Measurements from ENCODE around the gene TTC28.
"Not testable (repeated sequence)": the region's sequence is repeated elsewhere in the genome, so short reads cannot be mapped to it uniquely, and the experiment has no call there.

TTC28 gene

DNA sequence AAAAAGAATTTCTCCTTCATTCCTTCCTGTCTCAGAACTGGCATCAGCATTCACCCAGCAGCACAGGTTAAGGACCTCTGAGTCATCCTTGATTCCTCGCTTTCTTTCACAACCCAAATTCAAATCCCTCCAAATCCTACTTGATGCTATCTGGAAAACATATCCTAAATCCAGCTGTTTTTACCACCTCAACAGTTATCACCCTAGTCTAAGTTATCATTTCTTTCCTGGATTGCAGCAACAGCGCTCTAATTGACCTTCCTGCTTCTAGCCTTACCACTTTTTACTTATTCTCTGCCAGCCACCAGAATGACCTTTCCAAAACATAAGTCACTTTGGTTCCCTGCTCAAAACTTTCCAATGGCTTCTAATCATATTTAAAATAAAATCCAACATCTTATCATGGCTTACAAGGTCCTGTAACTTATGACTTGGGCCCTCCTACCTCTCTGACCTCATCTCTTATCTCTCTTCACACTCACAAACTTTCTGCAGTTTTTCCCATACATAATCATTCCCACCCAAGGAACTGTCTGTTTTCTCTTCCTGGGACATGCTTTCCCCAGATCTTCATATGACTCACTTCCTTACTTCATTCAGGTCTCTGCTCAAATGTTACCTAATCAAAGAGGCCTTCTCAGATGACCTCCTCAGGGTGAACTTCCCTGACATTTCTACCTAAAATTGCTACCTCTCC is 119.4 kb downstream of the TTC28 start:
- DNase-seq (ENCODE audit: low read depth), result peak; percentile 73

DNA sequence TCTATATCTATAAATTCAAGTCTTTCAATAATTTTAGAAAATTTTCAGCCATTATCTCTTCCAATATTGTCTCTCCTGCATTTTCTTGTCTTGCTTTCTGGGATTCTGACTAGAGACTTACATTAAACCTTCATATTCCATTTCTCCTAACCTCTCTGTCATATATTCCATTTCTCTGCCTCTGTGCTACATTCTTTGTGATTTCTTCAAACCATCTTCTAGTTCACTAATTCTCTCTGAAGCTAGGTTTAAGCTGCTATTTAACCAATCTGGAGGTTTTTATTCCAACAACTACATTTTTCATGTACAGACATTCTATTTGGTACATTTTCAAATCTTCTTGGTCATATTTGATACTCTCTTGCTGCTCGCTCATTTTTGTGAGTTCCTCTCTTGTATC is 122.5 kb downstream of the TTC28 start:
- no peak for DNase-seq (ENCODE audit: low read depth)

DNA sequence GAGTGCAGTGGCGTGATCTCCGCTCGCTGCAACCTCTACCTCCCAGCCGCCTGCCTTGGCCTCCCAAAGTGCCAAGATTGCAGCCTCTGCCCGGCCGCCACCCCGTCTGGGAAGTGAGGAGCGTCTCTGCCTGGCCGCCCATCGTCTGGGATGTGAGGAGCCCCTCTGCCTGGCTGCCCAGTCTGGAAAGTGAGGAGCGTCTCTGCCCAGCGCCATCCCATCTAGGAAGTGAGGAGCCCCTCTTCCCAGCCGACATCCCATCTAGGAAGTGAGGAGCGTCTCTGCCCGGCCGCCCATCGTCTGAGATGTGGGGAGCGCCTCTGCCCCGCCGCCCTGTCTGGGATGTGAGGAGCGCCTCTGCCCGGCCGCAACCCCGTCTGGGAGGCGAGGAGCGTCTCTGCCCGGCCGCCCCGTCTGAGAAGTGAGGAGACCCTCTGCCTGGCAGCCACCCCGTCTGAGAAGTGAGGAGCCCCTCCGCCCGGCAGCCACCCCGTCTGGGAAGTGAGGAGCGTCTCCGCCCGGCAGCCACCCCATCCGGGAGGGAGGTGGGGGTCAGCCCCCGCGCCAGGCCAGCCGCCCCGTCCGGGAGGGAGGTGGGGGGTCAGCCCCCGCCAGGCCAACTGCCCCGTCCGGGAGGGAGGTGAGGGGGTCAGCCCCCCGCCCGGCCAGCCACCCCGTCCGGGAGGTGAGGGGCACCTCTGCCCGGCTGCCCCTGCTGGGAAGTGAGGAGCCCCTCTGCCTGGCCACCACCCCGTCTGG is 126.4 kb downstream of the TTC28 start:
- not testable (repeated sequence) for DNase-seq (ENCODE audit: low read depth)

DNA sequence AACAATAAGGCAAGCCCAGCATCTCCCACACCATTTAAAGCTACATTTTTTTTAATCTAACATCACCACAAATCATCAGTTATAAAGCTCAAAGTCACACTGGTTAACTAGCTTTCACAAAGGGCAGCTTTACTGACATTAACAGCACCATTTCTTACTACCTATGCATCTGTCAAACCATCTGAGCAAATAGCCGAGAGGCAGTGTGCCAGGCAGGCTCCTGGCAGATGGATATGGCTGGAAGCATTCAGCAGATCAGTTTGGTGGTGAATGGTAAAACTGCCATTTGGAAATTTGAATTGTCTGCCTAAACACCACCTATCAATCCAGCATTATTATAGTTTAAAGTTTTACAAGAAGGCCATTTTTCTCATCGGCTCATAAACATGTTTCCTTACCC is 131.2 kb downstream of the TTC28 start:
- no peak for DNase-seq (ENCODE audit: low read depth)

DNA sequence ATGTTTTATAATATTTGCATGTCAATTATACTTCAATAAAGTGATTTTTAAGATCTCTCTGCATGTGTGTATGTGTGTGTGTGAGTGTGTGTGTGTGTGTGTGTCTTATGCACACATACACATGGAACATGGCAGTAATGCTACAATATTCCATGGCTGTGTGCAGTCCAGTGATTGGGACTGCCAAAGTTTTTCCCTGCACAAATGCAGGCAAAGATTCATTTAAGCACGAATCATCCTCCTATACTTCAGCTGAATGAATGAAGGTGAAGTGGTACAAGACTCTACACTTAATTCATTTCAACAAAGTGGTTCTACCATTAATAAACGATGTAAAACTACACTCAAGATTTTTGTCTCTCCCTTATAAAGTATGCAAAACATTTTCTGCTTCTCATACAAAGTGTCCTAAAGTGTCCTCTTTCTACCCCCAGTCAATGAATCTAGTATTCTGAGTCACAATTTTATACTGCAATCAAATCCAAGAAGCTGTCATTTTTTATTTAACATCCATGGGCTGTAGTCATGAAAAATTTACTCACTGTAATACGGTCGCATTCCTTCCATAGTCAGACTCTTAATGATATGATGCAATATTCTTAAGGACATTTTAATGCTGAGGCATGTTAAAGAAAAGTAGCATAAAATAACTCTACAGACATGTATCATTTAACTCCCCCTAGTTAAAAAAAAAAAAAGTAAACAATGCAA is 132.4 kb downstream of the TTC28 start:
- peak; percentile 39 for DNase-seq (ENCODE audit: low read depth)

DNA sequence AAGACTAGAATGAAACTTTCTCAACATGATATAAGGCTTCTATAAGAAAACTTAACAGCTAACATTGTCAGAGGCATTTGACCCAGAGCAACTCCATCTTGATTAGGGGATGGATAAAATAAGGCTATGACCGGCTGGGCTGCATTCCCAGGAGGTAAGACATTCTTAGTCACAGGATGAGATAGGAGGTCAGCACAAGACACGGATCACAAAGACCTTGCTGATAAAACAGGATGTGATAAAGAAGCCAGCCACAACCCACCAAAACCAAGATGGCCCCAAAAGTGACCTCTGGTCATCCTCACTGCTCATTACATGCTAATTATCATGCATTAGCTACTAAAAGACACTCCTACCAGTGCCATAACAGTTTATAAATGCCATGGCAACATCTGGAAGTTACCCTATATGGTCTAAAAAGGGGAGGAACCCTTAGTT is 135.2 kb downstream of the TTC28 start:
- peak; percentile 48 for DNase-seq (ENCODE audit: low read depth)

DNA sequence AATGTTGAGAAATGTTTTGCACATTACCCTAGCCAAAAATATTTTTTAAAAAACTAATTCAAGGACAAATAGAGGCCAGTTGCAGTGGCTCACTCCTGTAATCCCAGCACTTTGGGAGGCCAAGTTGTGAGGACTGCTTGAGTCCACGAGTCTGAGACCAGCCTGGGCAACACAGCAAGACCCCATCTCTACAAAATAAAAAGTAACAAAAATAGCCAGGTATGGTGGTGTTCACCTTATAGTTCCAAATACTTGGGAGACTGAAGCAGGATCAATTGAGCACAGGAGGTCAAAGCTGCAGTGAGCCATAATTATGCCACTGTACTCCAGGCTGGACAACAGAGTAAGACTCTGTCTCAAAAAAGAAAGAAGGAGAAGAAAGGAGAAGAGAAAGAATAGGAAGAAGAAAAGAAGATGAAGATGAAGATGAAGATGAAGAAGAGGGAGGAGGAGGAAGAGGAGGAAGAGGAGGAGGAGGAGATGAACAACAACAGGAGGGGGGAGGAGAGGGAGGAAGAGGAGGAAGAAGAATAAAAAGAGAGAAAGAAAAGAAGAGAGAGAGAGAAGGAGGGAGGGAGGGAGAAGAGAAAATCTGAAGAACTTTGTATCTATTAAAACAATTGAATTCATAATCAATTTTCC is 136.5 kb downstream of the TTC28 start:
- no peak for DNase-seq (ENCODE audit: low read depth)

DNA sequence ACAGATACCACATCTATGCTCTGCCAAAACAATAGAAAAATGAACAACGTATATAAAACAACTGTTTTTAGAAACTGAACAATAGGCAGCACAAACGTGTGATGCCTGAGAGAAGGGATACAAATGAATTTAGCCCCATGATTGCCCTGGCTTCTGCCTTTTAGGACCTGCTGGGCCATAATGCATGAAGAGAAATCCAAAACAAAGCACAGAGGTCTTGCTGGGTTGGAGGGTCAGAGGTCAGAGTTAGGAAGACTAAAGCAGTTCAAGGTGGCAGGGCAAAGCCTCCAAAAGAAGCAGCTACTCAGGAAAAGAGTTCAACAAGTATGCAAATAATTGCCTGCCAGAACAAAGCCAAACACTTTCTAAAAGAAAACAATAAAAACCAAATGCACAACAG is 138.5 kb downstream of the TTC28 start:
- no peak for DNase-seq (ENCODE audit: low read depth)

DNA sequence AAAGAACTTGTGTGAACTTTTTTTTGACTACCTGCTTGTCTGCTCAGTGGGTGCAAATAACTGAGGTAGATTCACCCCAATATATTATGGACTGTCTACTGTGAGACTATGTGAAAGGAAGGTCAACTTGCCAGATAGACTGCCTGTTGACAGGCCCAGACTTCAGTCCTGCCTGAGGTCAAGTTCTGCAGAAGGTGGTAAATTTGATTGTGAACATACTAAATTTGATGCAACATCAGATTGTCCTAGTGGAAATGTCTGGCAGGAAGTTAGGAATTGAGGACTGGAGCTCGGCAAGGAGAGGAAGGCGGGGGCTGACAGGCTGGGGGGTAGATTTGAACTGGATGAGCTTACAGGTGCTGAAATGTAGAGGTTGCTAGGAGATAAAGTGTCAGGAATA is 140.7 kb downstream of the TTC28 start:
- no peak for DNase-seq (ENCODE audit: low read depth)

DNA sequence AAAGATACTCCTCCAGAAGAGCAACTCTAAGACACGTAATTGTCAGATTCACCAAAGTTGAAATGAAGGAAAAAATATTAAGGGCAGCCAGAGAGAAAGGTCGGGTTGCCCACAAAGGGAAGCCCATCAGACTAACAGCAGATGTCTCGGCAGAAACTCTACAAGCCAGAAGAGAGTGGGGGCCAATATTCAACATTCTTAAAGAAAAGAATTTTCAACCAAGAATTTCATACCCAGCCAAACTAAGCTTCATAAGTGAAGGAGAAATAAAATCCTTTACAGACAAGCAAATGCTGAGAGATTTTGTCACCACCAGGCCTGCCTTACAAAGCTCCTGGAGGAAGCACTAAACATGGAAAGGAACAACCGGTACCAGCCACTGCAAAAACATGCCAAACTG is 149.1 kb downstream of the TTC28 start:
- not testable (repeated sequence) for DNase-seq (ENCODE audit: low read depth)

DNA sequence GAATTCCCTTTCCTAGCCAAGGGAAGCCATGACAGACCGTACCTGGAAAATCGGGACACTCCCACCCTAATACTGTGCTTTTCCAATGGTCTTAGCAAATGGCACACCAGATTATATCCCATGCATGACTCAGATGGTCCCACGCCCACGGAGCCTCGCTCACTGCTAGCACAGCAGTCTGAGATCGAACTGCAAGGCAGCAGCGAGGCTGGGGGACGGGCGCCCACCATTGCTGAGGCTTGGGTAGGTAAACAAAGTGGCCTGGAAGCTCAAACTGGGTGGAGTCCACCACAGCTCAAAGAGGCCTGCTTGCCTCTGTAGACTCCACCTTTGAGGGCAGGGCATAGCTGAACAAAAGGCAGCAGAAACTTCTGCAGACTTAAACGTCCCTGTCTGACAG is 150.5 kb downstream of the TTC28 start:
- not testable (repeated sequence) for DNase-seq (ENCODE audit: low read depth)

DNA sequence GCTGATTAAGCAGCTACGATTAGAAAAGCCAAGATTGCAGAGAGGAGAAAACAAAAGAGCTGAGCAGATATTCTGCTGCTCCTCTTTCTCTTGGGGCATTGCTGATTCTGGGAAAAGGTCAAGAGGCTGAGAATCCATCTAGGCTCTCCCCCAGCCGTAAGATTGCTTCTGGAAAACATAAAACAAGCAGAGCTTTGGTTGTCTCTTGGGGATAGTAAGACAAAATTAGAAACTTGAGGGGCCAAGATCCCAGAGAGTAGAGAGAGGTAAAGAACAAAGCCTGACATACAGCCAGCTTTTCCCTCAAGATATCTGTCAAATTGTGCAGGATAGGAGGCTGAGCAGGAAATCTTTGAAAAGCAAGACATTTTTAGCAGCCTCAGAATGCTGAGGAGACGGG is 158.2 kb downstream of the TTC28 start:
- DNase-seq (ENCODE audit: low read depth), result no peak

DNA sequence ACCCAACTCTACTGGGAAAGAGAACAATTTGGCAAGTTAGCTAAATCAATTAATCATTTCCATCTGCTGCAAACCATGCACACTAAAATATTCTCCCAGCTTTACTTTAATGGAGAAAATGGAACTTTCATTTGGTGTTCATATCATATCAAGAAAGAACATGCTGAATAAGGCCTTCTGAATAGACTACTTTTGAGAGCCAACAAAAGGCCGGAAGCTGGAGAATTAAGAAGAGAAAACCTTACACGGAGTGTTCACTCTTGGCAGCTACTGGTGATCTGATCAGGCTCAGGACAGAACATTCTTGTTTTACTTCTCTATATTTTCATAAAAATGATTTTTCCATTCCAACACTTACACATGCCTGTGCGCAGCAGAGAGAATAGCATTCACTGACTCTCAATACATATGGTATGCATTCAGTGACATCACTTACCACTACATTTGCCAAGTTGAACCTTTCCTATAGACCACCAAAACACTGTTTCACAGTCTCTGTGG is 165.3 kb downstream of the TTC28 start:
- no peak for DNase-seq (ENCODE audit: low read depth)

DNA sequence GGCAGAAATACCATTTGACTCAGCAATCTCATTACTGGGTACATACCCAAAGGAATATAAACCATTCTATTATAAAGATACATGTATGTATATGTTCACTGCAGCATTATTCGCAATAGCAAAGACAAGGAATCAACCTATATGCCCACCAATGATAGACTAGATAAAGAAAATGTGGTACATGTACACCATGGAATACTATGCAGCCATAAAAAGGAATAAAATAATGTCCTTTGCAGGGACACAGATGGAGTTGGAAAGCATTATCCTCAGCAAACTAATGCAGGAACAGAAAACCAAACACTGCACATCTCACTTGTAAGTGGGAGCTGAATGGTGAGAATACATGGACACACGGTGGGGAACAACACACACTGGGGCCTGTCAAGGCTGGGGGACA is 167.3 kb downstream of the TTC28 start:
- DNase-seq (ENCODE audit: low read depth), result not testable (repeated sequence)

DNA sequence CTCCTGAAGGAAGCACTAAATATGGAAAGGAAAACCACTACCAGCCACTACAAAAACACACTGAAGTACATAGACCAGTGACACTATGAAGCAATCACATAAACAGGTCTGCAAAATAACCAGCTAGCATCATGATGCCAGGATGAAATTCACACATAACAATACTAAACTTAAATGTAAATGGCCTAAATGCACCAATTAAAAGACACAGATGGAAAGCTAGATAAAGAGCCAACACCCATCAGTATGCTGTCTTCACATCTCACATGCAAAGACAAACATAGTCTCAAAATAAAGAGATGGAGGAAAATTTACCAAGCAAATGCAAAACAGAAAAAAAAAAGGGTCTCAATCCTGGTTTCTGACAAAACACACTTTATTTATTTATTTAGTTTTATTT is 171.7 kb downstream of the TTC28 start:
- DNase-seq (ENCODE audit: low read depth), result no peak

DNA sequence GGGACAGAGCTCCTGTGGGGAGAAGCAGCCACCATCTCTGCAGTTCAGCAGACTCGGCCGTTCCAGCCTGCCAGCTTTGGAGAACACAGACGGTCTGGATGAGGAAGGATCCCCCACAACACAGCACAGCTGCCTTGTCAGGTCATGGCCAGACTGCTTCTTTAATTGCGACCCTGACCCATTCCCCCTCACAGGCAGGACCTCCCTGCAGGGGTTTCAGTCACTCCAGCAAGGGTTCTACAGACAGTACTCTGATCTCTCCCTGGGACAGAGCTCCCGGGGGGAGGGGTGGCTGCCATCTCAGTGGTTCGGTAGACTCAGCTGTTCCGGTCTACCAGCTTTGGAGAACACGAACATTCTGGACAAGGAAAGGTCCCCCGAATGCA is 173.5 kb downstream of the TTC28 start:
- no peak for DNase-seq (ENCODE audit: low read depth)

DNA sequence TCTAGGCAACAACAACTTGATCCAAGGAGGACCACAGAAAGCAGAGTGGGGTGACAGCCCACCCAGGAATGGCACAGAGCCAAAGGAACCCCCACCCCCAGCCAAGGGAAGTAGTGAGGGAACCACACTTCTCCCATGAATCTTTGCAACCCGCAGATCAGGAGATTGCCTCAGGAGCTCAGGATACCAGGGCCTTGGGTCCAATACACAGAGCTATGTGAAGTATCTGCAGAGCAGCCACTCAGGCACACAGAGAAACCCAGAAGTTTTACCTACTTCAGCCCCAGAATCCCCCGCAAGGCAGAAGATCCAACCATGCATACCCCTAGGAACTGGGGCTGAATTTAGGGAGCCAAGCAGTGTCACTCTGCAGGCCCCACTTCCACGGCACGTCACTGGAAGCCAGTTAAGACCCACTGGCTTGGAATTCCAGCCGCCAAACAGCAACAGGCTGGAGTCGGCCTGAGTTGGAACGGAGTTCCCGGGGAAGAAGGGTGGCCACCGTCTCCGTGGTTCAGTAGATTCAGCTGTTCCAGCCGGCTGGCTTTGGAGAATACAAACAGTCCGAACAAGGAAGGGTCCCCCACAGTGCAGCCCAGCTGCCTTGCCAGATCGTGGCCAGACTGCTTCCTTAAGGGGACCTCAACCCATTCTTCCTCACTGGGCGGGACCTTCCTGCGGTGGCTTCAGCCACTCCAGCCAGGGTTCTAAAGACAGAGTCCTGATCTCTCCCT is 174.1 kb downstream of the TTC28 start:
- no peak for DNase-seq (ENCODE audit: low read depth)

DNA sequence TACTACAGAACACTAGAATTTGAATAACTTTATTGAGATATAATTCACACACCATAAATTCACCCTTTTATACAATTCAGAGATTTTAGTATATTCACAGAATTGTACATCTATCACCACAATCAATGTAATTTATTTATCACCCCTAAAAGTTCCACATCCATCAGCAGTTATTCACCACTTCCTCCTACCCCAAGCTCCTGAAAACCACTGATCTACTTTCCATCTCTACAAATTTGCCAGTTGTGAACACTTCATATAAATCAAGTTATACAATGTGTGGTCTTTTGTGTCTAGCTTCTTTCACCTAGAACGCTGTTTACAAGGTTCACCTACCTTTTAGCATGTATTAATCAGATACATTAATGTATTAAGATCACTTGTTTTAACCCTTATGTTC is 179.6 kb downstream of the TTC28 start:
- no peak for DNase-seq (ENCODE audit: low read depth)

DNA sequence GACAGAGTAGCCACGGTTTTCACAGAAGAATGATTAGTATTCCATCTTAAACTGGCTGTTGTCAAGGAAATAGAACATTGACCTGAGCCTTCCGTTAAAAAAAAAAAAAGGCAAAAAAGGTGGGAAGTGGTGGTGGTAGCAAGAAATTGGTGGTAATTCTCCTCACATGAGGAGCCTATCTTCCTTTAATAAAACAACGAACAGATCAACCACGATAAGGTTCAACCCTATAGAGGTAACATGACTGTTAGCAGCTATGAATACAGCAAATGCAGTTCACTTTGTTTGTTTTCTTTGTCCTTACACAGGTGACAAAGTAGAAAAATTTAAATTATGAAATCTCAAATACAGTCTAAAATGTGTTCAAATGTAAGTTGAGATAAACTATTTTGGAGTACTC is 181.6 kb downstream of the TTC28 start:
- DNase-seq (ENCODE audit: low read depth), result no peak

DNA sequence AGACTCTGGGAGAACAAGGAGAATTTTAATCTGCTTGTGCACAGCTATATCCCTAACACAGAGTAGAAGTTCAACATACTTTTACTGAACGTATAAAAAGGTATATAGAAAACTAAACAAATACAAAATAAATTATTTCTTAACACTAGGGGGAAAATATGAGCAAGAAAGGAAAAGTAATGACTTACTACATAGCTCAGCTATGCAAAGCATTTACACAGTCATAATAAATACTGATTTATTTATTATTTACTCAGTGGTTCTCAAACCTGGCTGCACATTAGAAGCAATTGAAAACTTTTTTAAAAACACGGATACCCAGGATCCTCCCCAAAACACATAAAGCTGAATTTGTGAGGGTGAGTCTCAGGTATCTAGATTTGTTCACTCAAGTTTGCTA is 182.5 kb downstream of the TTC28 start:
- peak; percentile 36 for DNase-seq (ENCODE audit: low read depth)

DNA sequence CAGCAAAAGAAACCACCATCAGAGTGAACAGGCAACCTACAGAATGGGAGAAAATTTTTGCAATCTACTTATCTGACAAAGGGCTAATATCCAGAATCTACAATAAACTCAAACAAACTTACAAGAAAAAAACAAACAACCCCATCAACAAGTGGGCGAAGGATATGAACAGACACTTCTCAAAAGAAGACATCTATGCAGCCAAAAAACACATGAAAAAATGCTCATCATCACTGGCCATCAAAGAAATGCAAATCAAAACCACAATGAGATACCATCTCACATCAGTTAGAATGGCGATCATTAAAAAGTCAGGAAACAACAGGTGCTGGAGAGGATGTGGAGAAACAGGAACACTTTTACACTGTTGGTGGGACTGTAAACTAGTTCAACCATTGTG is 188.4 kb downstream of the TTC28 start:
- not testable (repeated sequence) for DNase-seq (ENCODE audit: low read depth)

DNA sequence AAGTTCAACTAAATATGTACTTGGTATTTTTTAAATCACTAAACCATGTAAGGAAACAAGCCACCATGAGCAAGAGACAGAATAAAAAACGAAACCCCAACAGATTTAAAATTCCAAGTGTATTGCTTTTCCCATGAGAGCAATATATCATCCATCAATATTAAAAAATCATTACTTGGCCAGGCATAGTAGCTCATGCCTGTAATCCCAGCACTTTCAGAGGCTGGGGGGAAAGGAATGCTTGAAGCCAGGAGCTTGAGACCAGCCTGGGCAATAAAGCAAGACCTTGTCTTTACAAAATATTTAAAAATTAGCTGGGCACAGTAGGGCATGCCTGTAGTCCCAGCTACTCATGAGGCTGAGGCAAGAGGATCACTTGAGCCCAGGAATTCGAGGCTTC is 190.8 kb downstream of the TTC28 start:
- DNase-seq (ENCODE audit: low read depth), result no peak
